Activated CD4-positive, alpha-beta T cell treated with anti-CD3 and anti-CD28 coated beads, Interleukin-2, amount 50 U/mL, for 16 hours (primary cell): ENCODE results near the gene TMX1.

ENCODE experiments used
- DNase-seq: peaks from one replicate; pipeline ENCODE4 v3.0.0-alpha.2; 2020

TMX1 gene

GRCh38 chr14:51244591-51244990 is 4.5 kb downstream of the TMX1 start:
- DNase-seq, result no peak

GRCh38 chr14:51246032-51246431 is 6.0 kb downstream of the TMX1 start:
- no peak for DNase-seq

GRCh38 chr14:51248016-51248987 is 8.3 kb downstream of the TMX1 start:
- no peak for DNase-seq

DNA sequence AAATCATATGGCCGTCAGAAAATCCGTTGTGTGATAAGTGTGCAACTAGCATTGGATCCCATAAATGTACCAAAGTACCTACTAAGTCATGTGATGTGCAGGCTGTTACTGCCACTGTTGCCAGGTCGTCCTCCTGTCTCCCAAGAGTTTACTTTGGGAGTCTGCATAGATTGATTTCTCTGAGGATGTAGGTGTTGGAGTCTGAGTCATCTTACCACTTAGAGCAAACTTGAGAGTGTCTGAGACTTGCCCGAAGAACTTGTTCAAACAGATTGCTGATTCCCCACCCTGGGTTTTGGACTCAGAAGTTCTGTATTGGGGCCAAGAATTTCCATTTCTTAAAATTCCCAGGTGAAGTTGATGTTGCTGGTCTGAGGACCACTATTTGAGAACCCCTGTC is 11.4 kb downstream of the TMX1 start:
- DNase-seq, result no peak

DNA sequence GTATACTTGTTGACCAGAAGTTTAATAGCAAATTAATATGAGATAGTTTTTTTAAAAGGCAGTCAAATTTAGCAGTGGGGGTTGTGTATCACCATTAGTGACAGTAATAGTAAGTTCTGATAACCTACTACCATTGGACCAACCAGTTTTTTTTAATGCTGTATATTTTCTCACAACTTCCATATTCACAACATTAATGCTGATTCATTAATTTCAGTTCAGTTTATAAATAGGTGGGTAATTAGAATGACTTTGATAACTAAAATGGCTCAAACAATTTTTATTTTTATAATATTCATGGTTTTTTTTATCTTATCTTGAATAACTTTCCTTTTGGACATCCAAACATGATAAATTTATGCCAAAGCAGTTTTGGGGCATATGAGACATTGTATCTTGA is 13.8 kb downstream of the TMX1 start:
- DNase-seq, result no peak

DNA sequence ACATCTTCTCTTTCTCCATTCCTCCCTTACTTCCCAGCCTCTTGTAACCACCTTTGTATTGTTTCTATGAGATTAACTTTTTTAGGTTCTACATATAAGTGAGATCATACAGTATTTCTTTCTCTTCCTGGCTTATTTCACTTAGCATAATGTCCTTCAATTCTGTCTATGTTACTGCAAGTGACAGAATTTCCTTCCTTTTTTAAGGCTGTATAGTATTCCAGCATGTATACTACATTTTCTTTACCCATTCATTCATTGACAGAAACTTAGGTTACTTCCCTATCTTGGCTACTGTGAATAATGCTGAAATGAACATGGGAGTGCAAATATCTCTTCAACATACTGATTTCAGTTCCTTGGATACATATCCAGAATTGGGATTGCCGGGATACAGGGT is 18.2 kb downstream of the TMX1 start:
- no peak for DNase-seq

- no peak for DNase-seq
Measured at GRCh38 chr14:51258788-51259187, 18.7 kb downstream of the TMX1 start.

DNA sequence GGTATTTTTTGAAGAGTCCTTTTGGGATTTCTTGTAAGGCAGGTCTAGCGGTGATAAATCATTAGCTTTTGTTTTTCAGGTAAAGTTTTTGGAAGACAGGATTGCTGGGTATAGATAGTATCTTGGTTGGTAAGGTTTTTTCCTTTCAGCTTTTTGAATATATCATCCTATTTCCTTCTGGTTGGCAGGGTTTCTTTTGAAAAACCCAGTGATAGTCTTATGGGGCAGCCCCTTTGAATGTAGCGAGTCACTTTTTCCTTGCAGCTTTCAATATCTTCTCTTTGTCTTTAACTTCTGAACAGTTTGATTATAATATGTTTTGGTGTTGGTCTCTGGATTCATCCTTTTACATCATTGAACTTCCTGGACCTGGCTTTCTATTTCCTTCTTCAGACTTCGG is 20.2 kb downstream of the TMX1 start:
- peak; percentile 23 for DNase-seq

DNA sequence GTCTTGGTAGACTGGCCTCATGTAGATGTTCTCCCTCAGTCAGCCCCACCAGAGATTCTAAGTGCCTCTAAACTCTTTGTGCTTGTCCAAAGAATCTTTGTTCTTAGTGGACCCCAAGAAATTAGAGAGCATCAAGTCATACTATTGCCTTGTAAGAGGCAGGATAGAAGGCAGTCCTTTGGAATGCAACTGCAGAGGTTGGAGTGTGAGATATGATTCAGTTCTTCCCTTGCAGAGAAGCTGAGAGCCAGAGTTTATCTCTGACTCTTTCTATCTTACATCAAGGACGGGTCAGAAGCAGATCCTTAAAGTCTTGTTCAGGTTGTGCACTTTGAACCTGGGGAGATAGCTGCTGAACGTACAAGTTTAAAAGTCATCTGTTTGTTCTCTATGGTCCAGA is 21.1 kb downstream of the TMX1 start:
- no peak for DNase-seq

- DNase-seq, result no peak
Measured at GRCh38 chr14:51262868-51263267, 22.8 kb downstream of the TMX1 start.

DNA sequence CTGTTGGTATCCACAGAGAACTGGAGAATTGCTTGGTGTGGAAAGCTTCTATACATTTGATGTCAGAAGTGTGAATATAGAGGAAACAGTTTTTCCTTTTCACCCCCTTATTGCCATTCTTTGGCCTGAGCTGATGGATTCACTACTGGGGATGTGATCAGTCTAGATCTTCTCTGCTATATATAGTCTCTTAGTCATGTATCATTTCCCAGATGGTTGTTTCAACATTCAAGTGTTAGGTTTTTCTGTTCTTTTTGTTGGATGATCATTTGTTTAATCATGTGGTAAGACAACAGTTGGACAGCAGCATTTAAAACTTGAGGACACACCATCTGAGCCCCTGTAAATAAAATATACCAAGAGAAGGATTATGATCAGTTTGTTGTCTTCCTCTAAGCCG is 29.6 kb downstream of the TMX1 start:
- DNase-seq, result no peak

DNA sequence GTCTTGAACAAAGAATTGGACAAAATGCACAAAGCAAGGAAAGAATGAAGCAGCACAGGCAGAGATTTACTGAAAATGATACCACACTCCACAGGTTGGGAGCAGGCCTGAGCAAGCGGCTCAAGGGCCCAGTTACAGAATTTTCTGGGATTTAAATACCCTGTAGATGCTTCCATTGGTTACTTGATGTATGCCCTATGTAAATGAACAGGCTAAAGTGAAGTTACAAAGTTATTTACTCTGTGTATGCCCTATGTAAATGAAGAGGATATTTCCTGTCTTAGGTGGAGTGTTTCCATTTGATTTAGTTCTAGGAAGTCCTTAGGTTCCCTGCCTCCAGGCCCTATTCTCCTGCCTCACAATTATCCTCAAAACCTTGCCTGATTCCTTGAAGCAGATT is 36.6 kb downstream of the TMX1 start:
- DNase-seq, result no peak

DNA sequence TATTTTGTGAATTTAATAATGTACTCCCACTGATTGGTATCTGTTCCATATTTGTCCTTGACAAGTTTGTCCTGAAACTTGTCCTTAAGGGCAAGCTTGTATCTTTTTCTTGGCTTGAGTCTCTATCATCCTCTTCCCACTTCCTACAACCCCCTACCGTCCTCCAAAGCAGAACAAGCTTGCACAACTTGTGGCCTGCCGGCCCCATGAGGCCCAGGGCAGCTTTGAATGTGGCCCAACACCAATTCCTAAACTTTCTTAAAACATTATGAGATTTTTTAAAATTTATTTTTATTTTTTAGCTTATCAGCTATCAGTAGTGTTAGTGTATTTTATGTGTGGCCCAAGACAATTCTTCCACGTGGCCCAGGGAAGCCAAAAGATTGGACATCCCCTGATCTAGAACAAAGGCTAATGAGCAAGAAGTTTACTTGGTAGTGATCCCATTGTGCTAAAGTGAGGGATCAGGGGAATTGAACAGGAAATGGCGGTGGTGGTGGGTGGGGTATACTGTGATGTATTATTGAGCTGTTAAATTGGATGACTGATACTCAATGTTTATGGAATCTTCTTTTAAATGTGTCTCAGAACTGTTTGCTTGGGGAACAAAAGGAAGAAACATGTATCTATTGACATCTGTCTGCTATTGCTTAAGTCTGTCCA is 37.8 kb downstream of the TMX1 start:
- no peak for DNase-seq

DNA sequence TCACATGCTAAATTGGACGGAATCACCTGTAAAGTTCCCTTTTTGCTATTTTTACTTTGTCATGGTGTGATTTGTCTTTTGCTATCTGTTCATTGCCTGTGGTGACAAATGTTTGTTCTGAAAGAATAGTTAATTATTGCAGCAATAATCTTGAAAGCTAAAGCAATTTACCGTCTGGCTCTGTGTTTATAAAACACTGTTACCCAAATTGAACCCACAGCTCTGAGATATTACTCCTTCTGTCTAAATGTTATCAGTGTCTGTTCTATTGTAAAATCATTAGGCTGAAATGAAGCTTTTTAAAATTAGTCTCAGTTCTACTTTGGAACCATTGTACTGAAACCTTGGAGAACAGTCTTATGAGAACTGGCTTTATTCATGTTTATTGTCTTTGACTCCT is 42.5 kb downstream of the TMX1 start:
- DNase-seq, result no peak

DNA sequence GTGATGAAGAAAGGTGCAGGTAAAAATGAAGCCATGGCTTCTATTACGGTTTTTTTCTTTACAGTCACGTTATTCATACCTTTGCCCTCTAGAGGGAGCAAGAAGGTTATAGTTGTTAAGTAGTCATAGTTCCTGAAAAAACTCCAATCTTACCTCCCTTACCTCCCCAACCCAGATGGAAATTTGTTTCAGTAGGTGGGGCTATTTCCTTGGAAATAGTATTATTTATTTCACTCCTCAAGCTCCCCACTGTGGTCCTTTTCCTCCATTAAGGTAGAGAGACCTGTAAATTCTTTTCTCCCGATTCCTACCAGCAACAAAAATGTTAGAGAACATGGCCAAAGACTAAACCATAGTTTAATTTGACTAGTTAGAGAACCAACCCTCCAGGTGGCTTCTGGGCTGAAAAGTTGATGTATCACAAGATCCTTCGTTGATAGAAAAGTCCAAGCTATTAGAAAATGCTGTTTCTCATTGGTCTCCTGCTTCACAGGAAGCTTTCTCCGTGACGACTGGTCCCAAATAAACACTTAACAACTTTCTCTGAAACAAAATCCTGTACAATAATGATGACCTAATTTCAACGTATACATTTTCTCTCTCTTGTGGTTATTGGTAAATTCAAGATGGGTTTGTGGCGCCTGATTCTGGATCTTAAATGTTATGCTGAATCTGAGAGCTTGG is 43.5 kb downstream of the TMX1 start:
- DNase-seq, result peak; percentile 49

GRCh38 chr14:51284241-51284640 is 44.2 kb downstream of the TMX1 start:
- no peak for DNase-seq

DNA sequence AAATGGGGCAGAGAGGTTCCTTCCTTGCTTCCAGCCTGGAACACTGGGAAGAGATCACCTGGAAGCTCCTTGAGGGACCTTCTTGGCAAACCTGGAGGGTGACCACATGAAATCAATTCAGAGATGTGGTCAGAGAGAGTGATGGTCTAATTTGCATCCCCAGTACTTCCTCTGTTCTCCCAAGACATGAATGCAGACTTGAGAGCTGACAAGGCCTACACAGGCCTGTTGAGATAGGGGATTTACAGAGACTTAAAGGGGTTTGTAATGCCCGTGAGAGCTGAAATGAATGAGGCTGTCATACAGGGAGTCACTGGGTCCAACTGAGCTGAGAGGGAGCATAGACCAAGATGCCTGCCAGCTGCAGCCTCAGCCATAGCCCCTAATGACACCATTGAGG is 45.1 kb downstream of the TMX1 start:
- DNase-seq, result no peak

DNA sequence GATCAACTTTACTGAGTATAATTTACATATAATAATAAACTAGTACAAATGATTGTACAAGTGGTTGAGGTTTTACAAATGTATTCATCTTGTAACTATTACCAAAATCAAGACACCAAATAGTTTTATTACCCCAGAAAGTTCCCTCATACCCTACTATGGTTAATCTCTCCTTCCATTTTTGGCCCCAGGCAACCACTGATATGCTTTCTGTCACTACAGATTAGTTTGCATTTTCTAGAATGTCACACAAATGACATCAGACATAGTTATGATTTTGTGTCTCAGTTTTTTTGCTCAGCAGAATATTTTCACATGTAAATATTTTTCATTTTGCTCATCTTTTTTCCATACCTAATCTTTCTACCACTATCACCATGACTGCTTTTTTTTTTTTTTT is 49.1 kb downstream of the TMX1 start:
- peak; percentile 20 for DNase-seq

GRCh38 chr14:51290132-51290531 is 50.1 kb downstream of the TMX1 start:
- no peak for DNase-seq

- DNase-seq, result no peak
Measured at GRCh38 chr14:51291016-51291415, 51.0 kb downstream of the TMX1 start.

DNA sequence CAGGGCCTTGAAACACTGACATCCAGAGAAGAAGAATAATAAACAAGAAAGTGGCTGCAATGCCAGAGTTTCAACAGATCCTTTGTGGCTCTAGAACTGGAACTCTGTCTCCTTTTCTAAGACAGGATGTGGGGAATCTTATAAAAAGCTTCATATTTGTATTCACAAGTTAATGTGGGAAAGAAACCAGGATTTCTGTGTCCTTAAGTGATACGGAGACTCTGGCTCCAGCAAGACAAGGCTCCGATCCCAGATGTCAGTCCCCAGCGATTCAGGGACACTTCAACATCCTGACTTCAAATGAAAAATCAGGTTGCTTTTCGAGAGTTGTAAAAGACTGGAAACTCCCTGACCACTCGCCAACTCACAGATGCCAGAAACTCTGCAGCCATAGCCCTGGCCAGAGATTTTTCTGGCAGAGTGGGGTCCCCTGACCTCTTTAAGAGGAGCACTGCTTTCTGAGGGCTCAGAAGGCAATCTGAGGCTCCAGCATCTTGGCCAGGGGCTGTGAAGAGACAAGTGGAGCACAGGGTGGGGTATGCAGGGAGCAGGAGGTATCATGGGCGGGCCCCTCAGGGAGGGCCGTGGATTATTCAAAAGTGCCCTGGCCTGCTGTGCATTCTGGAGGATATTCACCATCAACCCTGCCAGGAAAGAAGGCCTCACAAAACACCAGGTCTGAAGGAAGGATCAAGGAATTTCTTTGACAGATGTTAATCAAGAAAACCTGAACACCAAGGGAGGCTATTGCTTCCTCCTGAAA is 53.3 kb downstream of the TMX1 start:
- no peak for DNase-seq

GRCh38 chr14:51293912-51294389 is 53.9 kb downstream of the TMX1 start:
- DNase-seq, result no peak
